ENCODE results near the gene THRA. TPM values are rescaled to one million over a fixed set of nuclear protein-coding genes. Genes with fewer than 3 reads are reported as not detected.

Gene THRA
- total and polyA plus RNA-seq, 9 of the 15 experiments (the other 6 are each of a cell fraction or from before 2014, with no cell fraction given), result 0.34 to 23.4 (median 12.7) TPM

DNA sequence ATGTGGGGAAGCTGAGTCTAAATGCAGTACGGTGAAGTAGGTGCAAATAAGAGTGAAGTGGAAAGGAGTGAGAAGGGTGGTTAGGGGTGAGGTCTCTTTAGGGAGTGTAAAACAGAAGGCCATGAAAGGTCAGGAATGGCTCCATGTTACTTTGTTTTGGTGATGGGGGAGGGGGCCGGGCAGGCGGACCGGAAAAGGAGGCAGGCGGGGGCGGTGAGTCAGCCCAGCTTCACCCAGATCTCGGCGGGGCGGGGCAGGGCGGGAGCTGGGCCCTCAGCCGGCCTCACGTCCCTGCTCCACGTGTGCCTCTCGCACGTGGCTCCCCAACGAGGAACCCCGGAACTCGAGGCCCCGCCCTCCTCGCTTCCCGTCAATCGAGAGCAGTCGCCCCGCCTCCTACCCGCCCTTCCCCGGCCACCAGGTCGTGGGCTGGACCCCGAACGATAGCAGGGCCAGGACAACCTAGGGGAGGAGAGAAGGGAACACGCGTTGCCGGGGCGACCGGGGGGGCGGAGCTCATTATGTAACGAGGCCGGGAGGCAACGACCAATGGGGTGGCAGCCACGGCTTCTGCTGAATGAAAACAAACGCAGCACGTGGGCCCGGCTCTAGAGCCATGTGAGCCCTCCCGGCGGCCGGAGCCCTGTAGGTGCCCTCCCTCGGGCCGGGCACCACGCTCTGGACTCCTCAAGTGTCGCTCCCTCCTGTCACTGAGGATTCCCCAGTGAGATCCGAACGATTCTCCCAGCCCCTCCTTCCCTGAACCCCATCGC is 36.3 kb downstream of the THRA start (continued):
- TF ChIP-seq ZC3H8 (IDR thresholded peaks at IDR 0.05), result 0 out of 2 replicates have a peak, but pooled peaks have one; percentile 75
- TF ChIP-seq SAFB (IDR thresholded peaks at IDR 0.05; ENCODE audit: borderline replicate concordance, low read depth, low read length), result peak; percentile 11; the same call in 1 of the 2 replicates
- TF ChIP-seq SREBF1 (IDR thresholded peaks at IDR 0.05; ENCODE audit: borderline replicate concordance, low read depth, low read length), result no peak
- peak; percentile 90 for TF ChIP-seq ZNF175 (CRISPR knock-in tag; IDR thresholded peaks at IDR 0.05; ENCODE audit: low read depth)
- TF ChIP-seq, protein P1, sequence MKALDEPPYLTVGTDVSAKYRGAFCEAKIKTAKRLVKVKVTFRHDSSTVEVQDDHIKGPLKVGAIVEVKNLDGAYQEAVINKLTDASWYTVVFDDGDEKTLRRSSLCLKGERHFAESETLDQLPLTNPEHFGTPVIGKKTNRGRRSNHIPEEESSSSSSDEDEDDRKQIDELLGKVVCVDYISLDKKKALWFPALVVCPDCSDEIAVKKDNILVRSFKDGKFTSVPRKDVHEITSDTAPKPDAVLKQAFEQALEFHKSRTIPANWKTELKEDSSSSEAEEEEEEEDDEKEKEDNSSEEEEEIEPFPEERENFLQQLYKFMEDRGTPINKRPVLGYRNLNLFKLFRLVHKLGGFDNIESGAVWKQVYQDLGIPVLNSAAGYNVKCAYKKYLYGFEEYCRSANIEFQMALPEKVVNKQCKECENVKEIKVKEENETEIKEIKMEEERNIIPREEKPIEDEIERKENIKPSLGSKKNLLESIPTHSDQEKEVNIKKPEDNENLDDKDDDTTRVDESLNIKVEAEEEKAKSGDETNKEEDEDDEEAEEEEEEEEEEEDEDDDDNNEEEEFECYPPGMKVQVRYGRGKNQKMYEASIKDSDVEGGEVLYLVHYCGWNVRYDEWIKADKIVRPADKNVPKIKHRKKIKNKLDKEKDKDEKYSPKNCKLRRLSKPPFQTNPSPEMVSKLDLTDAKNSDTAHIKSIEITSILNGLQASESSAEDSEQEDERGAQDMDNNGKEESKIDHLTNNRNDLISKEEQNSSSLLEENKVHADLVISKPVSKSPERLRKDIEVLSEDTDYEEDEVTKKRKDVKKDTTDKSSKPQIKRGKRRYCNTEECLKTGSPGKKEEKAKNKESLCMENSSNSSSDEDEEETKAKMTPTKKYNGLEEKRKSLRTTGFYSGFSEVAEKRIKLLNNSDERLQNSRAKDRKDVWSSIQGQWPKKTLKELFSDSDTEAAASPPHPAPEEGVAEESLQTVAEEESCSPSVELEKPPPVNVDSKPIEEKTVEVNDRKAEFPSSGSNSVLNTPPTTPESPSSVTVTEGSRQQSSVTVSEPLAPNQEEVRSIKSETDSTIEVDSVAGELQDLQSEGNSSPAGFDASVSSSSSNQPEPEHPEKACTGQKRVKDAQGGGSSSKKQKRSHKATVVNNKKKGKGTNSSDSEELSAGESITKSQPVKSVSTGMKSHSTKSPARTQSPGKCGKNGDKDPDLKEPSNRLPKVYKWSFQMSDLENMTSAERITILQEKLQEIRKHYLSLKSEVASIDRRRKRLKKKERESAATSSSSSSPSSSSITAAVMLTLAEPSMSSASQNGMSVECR (CRISPR knock-in tag; IDR thresholded peaks at IDR 0.05), result peak; percentile 93
- TF ChIP-seq ZNF41 (CRISPR knock-in tag; conservative IDR thresholded peaks at IDR 0.05), result 0 out of 2 replicates have a peak, but pooled peaks have one; percentile 31
- no peak for TF ChIP-seq SMARCA5 (IDR thresholded peaks at IDR 0.05)
- TF ChIP-seq NELFE (IDR thresholded peaks at IDR 0.05; ENCODE audit: insufficient read depth, insufficient read length), result no peak
- TF ChIP-seq SP1 (CRISPR knock-in tag; IDR thresholded peaks at IDR 0.05), result peak; percentile 85
- TF ChIP-seq GTF2B (IDR thresholded peaks at IDR 0.05; ENCODE audit: extremely low read depth, insufficient read length), result no peak
- TF ChIP-seq SMARCA4 (IDR thresholded peaks at IDR 0.05), result peak; percentile 81
- no peak; the same call in 1 of the 2 replicates for TF ChIP-seq RB1 (IDR thresholded peaks at IDR 0.05; ENCODE audit: low read depth)
- peak; percentile 73; the same call in 1 of the 2 replicates for TF ChIP-seq PYGO2 (tag; IDR thresholded peaks at IDR 0.05)
- no peak for TF ChIP-seq KLF1 (tag; IDR thresholded peaks at IDR 0.05)

Data from K562 (cell line).